Measurements from ENCODE around the gene RPL27A. TPM values are rescaled to one million over a fixed set of nuclear protein-coding genes. Genes with fewer than 3 reads are reported as not detected.

RPL27A gene
- total and polyA plus RNA-seq, 2 donors from 2014 or later = 664 to 2,260 TPM

GRCh38 chr11:8638300-8638699 is 44.3 kb upstream of the RPL27A start:
- no peaks in the 10 kb centered on the region for H3K4me1 ChIP-seq (ENCODE audit: control insufficient read depth in 2 of 3, insufficient read depth in 2 of 3, low read depth in 1 of 3, low read length in 3 of 3)
- DNase-seq (no peak), FAIRE-seq (no peak)
- H3K27ac ChIP-seq (ENCODE audit: low read depth in 2 of 2, low read length in 2 of 2) = no peak overlapping the region
- H3K27me3 ChIP-seq (ENCODE audit: control insufficient read depth, insufficient read depth, low read length) = no peaks in the 10 kb centered on the region
- intact Hi-C loops (cut with DNase I) = no loop called here
- H3K36me3 ChIP-seq (ENCODE audit: control insufficient read depth in 2 of 3, insufficient read depth in 3 of 3, low read length in 3 of 3) = peaks cover 0 to 32% (median 21%) of the 10 kb centered on the region in 3 donors
- H3K9me3 ChIP-seq (ENCODE audit: control insufficient read depth in 2 of 3, insufficient read depth in 1 of 3, low read length in 3 of 3) = no peaks in the 10 kb centered on the region
- no peak for TF ChIP-seq CTCF (IDR thresholded peaks at IDR 0.05; ENCODE audit: borderline replicate concordance, extremely low read depth, insufficient read depth)
- no peak overlapping the region for H3K9ac ChIP-seq (ENCODE audit: low read length in 3 of 3)
- H3K4me3 ChIP-seq (ENCODE audit: low read length in 3 of 3) = no peak overlapping the region

GRCh38 chr11:8639655-8640054 is 42.9 kb upstream of the RPL27A start:
- no peak for TF ChIP-seq CTCF (IDR thresholded peaks at IDR 0.05; ENCODE audit: borderline replicate concordance, extremely low read depth, insufficient read depth)
- intact Hi-C loops (cut with DNase I) = no loop called here
- Histone ChIP-seq H3K9ac (ENCODE audit: low read length in 3 of 3) (no peak overlapping the region), H3K36me3 (ENCODE audit: control insufficient read depth in 2 of 3, insufficient read depth in 3 of 3, low read length in 3 of 3) (peaks cover 0 to 32% (median 25%) of the 10 kb centered on the region in 3 donors), H3K9me3 (ENCODE audit: control insufficient read depth in 2 of 3, insufficient read depth in 1 of 3, low read length in 3 of 3) (no peaks in the 10 kb centered on the region), H3K27ac (ENCODE audit: low read depth in 2 of 2, low read length in 2 of 2) (no peak overlapping the region), H3K27me3 (ENCODE audit: control insufficient read depth, insufficient read depth, low read length) (no peaks in the 10 kb centered on the region), H3K4me3 (ENCODE audit: low read length in 3 of 3) (no peak overlapping the region), H3K4me1 (ENCODE audit: control insufficient read depth in 2 of 3, insufficient read depth in 2 of 3, low read depth in 1 of 3, low read length in 3 of 3) (no peaks in the 10 kb centered on the region)
- no peak for FAIRE-seq
- DNase-seq = no peak

- DNase-seq = no peak
- Histone ChIP-seq H3K27me3 (ENCODE audit: control insufficient read depth, insufficient read depth, low read length) (no peaks in the 10 kb centered on the region), H3K9ac (ENCODE audit: low read length in 3 of 3) (no peak overlapping the region), H3K9me3 (ENCODE audit: control insufficient read depth in 2 of 3, insufficient read depth in 1 of 3, low read length in 3 of 3) (no peaks in the 10 kb centered on the region), H3K4me1 (ENCODE audit: control insufficient read depth in 2 of 3, insufficient read depth in 2 of 3, low read depth in 1 of 3, low read length in 3 of 3) (no peaks in the 10 kb centered on the region), H3K4me3 (ENCODE audit: low read length in 3 of 3) (no peak overlapping the region), H3K36me3 (ENCODE audit: control insufficient read depth in 2 of 3, insufficient read depth in 3 of 3, low read length in 3 of 3) (peaks cover 0 to 36% (median 32%) of the 10 kb centered on the region in 3 donors), H3K27ac (ENCODE audit: low read depth in 2 of 2, low read length in 2 of 2) (no peak overlapping the region)
- intact Hi-C loops (cut with DNase I) = no loop called here
- no peak for TF ChIP-seq CTCF (IDR thresholded peaks at IDR 0.05; ENCODE audit: borderline replicate concordance, extremely low read depth, insufficient read depth)
- no peak for FAIRE-seq
Observed at GRCh38 chr11:8640267-8640906, 42.2 kb upstream of the RPL27A start.

- TF ChIP-seq CTCF (IDR thresholded peaks at IDR 0.05; ENCODE audit: borderline replicate concordance, extremely low read depth, insufficient read depth) = no peak
- intact Hi-C loops (cut with DNase I) = no loop called here
- no peak overlapping the region for H3K27ac ChIP-seq (ENCODE audit: low read depth in 2 of 2, low read length in 2 of 2)
- H3K9ac ChIP-seq (ENCODE audit: low read length in 3 of 3) = no peak overlapping the region
- no peaks in the 10 kb centered on the region for H3K27me3 ChIP-seq (ENCODE audit: control insufficient read depth, insufficient read depth, low read length)
- no peaks in the 10 kb centered on the region for H3K9me3 ChIP-seq (ENCODE audit: control insufficient read depth in 2 of 3, insufficient read depth in 1 of 3, low read length in 3 of 3)
- H3K4me1 ChIP-seq (ENCODE audit: control insufficient read depth in 2 of 3, insufficient read depth in 2 of 3, low read depth in 1 of 3, low read length in 3 of 3) = no peaks in the 10 kb centered on the region
- DNase-seq (no peak), FAIRE-seq (no peak)
- H3K4me3 ChIP-seq (ENCODE audit: low read length in 3 of 3) = no peak overlapping the region
- peaks cover 0 to 43% (median 41%) of the 10 kb centered on the region in 3 donors for H3K36me3 ChIP-seq (ENCODE audit: control insufficient read depth in 2 of 3, insufficient read depth in 3 of 3, low read length in 3 of 3)
Observed at GRCh38 chr11:8641332-8641731, 41.3 kb upstream of the RPL27A start.
